ENCODE results near the gene GIPC1. TPM values are rescaled to one million over a fixed set of nuclear protein-coding genes. Genes with fewer than 3 reads are reported as not detected.
A peak's percentile ranks its signal among the peaks of the same experiment; 100 is the strongest.

The GIPC1 gene
- total and polyA plus RNA-seq, 9 of the 15 experiments (the other 6 are each of a cell fraction or from before 2014, with no cell fraction given), result 0.49 to 54.7 (median 24.8) TPM

GRCh38 chr19:14536926-14537692 is 41.2 kb upstream of the GIPC1 start (continued):
- TF ChIP-seq, protein P1, sequence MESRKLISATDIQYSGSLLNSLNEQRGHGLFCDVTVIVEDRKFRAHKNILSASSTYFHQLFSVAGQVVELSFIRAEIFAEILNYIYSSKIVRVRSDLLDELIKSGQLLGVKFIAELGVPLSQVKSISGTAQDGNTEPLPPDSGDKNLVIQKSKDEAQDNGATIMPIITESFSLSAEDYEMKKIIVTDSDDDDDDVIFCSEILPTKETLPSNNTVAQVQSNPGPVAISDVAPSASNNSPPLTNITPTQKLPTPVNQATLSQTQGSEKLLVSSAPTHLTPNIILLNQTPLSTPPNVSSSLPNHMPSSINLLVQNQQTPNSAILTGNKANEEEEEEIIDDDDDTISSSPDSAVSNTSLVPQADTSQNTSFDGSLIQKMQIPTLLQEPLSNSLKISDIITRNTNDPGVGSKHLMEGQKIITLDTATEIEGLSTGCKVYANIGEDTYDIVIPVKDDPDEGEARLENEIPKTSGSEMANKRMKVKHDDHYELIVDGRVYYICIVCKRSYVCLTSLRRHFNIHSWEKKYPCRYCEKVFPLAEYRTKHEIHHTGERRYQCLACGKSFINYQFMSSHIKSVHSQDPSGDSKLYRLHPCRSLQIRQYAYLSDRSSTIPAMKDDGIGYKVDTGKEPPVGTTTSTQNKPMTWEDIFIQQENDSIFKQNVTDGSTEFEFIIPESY (CRISPR knock-in tag; IDR thresholded peaks at IDR 0.05), result peak; percentile 26; the same call in 1 of the 2 replicates
- peak; percentile 93 for TF ChIP-seq CBFA2T3 (IDR thresholded peaks at IDR 0.05)
- TF ChIP-seq, protein P2, sequence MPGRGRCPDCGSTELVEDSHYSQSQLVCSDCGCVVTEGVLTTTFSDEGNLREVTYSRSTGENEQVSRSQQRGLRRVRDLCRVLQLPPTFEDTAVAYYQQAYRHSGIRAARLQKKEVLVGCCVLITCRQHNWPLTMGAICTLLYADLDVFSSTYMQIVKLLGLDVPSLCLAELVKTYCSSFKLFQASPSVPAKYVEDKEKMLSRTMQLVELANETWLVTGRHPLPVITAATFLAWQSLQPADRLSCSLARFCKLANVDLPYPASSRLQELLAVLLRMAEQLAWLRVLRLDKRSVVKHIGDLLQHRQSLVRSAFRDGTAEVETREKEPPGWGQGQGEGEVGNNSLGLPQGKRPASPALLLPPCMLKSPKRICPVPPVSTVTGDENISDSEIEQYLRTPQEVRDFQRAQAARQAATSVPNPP (IDR thresholded peaks at IDR 0.05; ENCODE audit: borderline replicate concordance, insufficient read depth, insufficient read length), result no peak
- TF ChIP-seq, protein P3, sequence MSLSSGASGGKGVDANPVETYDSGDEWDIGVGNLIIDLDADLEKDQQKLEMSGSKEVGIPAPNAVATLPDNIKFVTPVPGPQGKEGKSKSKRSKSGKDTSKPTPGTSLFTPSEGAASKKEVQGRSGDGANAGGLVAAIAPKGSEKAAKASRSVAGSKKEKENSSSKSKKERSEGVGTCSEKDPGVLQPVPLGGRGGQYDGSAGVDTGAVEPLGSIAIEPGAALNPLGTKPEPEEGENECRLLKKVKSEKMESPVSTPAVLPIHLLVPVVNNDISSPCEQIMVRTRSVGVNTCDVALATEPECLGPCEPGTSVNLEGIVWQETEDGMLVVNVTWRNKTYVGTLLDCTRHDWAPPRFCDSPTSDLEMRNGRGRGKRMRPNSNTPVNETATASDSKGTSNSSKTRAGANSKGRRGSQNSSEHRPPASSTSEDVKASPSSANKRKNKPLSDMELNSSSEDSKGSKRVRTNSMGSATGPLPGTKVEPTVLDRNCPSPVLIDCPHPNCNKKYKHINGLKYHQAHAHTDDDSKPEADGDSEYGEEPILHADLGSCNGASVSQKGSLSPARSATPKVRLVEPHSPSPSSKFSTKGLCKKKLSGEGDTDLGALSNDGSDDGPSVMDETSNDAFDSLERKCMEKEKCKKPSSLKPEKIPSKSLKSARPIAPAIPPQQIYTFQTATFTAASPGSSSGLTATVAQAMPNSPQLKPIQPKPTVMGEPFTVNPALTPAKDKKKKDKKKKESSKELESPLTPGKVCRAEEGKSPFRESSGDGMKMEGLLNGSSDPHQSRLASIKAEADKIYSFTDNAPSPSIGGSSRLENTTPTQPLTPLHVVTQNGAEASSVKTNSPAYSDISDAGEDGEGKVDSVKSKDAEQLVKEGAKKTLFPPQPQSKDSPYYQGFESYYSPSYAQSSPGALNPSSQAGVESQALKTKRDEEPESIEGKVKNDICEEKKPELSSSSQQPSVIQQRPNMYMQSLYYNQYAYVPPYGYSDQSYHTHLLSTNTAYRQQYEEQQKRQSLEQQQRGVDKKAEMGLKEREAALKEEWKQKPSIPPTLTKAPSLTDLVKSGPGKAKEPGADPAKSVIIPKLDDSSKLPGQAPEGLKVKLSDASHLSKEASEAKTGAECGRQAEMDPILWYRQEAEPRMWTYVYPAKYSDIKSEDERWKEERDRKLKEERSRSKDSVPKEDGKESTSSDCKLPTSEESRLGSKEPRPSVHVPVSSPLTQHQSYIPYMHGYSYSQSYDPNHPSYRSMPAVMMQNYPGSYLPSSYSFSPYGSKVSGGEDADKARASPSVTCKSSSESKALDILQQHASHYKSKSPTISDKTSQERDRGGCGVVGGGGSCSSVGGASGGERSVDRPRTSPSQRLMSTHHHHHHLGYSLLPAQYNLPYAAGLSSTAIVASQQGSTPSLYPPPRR (CRISPR knock-in tag; IDR thresholded peaks at IDR 0.05; ENCODE audit: borderline replicate concordance), result no peak
- peak; percentile 40; the same call in 1 of the 2 replicates for TF ChIP-seq MTA2 (IDR thresholded peaks at IDR 0.05; ENCODE audit: low read depth)
- TF ChIP-seq HNRNPH1 (optimal IDR thresholded peaks at IDR 0.05; ENCODE audit: low read depth, low read length), result no peak
- no peak for TF ChIP-seq ZNF324 (CRISPR knock-in tag; IDR thresholded peaks at IDR 0.05)
- peak; percentile 54; the same call in 1 of the 2 replicates for TF ChIP-seq SOX6 (IDR thresholded peaks at IDR 0.05)
- TF ChIP-seq, protein P4, sequence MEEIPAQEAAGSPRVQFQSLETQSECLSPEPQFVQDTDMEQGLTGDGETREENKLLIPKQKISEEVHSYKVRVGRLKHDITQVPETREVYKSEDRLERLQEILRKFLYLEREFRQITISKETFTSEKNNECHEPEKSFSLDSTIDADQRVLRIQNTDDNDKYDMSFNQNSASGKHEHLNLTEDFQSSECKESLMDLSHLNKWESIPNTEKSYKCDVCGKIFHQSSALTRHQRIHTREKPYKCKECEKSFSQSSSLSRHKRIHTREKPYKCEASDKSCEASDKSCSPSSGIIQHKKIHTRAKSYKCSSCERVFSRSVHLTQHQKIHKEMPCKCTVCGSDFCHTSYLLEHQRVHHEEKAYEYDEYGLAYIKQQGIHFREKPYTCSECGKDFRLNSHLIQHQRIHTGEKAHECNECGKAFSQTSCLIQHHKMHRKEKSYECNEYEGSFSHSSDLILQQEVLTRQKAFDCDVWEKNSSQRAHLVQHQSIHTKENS (CRISPR knock-in tag; IDR thresholded peaks at IDR 0.05), result no peak
- TF ChIP-seq SMARCE1 (IDR thresholded peaks at IDR 0.05), result peak; percentile 29; the same call in 1 of the 2 replicates
- TF ChIP-seq, protein P5, sequence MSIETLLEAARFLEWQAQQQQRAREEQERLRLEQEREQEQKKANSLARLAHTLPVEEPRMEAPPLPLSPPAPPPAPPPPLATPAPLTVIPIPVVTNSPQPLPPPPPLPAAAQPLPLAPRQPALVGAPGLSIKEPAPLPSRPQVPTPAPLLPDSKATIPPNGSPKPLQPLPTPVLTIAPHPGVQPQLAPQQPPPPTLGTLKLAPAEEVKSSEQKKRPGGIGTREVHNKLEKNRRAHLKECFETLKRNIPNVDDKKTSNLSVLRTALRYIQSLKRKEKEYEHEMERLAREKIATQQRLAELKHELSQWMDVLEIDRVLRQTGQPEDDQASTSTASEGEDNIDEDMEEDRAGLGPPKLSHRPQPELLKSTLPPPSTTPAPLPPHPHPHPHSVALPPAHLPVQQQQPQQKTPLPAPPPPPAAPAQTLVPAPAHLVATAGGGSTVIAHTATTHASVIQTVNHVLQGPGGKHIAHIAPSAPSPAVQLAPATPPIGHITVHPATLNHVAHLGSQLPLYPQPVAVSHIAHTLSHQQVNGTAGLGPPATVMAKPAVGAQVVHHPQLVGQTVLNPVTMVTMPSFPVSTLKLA (conservative IDR thresholded peaks at IDR 0.05), result peak in 1 of 2 experiments; percentile 60; a peak in 2 of 4 replicates
- peak; percentile 53 for TF ChIP-seq SMARCA4 (IDR thresholded peaks at IDR 0.05)
- 0 out of 2 replicates have a peak, but pooled peaks have one; percentile 60 for TF ChIP-seq GATAD2A (IDR thresholded peaks at IDR 0.05)
- no peak for TF ChIP-seq HSF4 (CRISPR knock-in tag; IDR thresholded peaks at IDR 0.05; ENCODE audit: borderline replicate concordance)

All from K562 (cell line).